Endothelial cell of umbilical vein (primary cell): ENCODE measurements around the gene GPR146. TPM values are rescaled to one million over a fixed set of nuclear protein-coding genes. Genes with fewer than 3 reads are reported as not detected.

Experiments
- BruUV-seq: library from RNA; stranded (reverse); fragments of 400-500 nt; replicated peaks from 2 replicates; lab custom pipeline; 2021; lab: Mats Ljungman, UMichigan
- CTCF ChIA-PET: fragments of 300-600, 350-600 bp; sonication (Branson Sonifier 250); formaldehyde crosslinking; loops from one replicate; lab custom pipeline; 2021; ENCODE audit warnings: antibody characterized with exemption, inconsistent platforms; lab: Charles Lee
- POLR2A ChIA-PET: fragments of 300-600, 350-600 bp; sonication (Branson Sonifier 250); formaldehyde crosslinking; loops from one replicate; lab custom pipeline; 2021; ENCODE audit warnings: antibody characterized with exemption, inconsistent platforms; lab: Charles Lee
- DNase-seq: peaks from one replicate; pipeline ENCODE4 v3.0.0-alpha.2; 2011; ENCODE audit warnings: low read depth, low spot score
- FAIRE-seq: peaks from 2 replicates; lab custom pipeline; 2011; peaks lifted over from hg19 to GRCh38; lab: Jason Lieb, UNC
- H2AFZ ChIP-seq: 2 replicates; pipeline ENCODE4 v1.6.0; 2012; ENCODE audit warnings: low read depth, low read length, control low read depth, inconsistent platforms
- H3K27ac ChIP-seq: 2 replicates; pipeline ENCODE4 v1.5.1; 2011; ENCODE audit warnings: low read depth, mild to moderate bottlenecking, control low read depth, low read length, moderate library complexity; ENCODE audit not compliant: insufficient read depth
- H3K27me3 ChIP-seq, 2 experiments: 2 replicates each; pipeline versions ENCODE4 v1.6.0 to v1.6.1; 2011; ENCODE audit warnings: low read length in 2 of 2, mixed read lengths in 1 of 2; ENCODE audit not compliant: control insufficient read depth in 2 of 2, insufficient read depth in 2 of 2
- H3K36me3 ChIP-seq, 2 experiments: 2 replicates in 1 of 2; 3 replicates in 1 of 2; pipeline ENCODE4 v1.5.1; 2011; ENCODE audit warnings: low read length in 2 of 2, mild to moderate bottlenecking in 1 of 2, moderate library complexity in 1 of 2; ENCODE audit not compliant: control insufficient read depth in 2 of 2, insufficient read depth in 2 of 2; ENCODE audit errors: extremely low read depth in 1 of 2
- H3K4me1 ChIP-seq: 3 replicates; pipeline ENCODE4 v1.5.1; 2011; ENCODE audit warnings: mild to moderate bottlenecking, low read length; ENCODE audit not compliant: control insufficient read depth, insufficient read depth; ENCODE audit errors: extremely low read depth
- H3K4me2 ChIP-seq: 2 replicates; pipeline ENCODE4 v1.6.1; 2011; ENCODE audit warnings: low read length, control low read depth, mixed read lengths; ENCODE audit not compliant: insufficient read depth
- H3K4me3 ChIP-seq, 3 experiments: fragments of 200-600 bp in 1 of 3; sonication (generic), shearing (Covaris generic) in 1 of 3; replicated peaks in 1 of 3; 2 replicates each; pipeline ENCODE4 v1.5.1; 2011 to 2016; ENCODE audit warnings: control low read depth in 3 of 3, low read length in 3 of 3, mild to moderate bottlenecking in 2 of 3, inconsistent platforms in 1 of 3, low read depth in 1 of 3, moderate library complexity in 1 of 3; ENCODE audit not compliant: insufficient read depth in 1 of 3
- H3K79me2 ChIP-seq: 2 replicates; pipeline ENCODE4 v1.6.0; 2012; ENCODE audit warnings: low read length, inconsistent platforms; ENCODE audit not compliant: control insufficient read depth, insufficient read depth
- H3K9ac ChIP-seq: replicated peaks from 2 replicates; pipeline ENCODE3; 2011; ENCODE audit warnings: low read length, control low read depth; ENCODE audit not compliant: insufficient read depth; ENCODE audit errors: extremely low read depth
- H3K9me1 ChIP-seq: replicated peaks from 3 replicates; pipeline ENCODE4 v1.6.0; 2011; ENCODE audit warnings: mild to moderate bottlenecking, low read length; ENCODE audit not compliant: control insufficient read depth, insufficient read depth; ENCODE audit errors: extremely low read depth
- H3K9me3 ChIP-seq: replicated peaks from 2 replicates; pipeline ENCODE4 v1.5.1; 2012; ENCODE audit warnings: low read length, inconsistent platforms; ENCODE audit not compliant: control insufficient read depth, insufficient read depth
- H4K20me1 ChIP-seq: replicated peaks from 2 replicates; pipeline ENCODE3; 2011; ENCODE audit warnings: mild to moderate bottlenecking, low read length; ENCODE audit not compliant: control insufficient read depth, insufficient read depth; ENCODE audit errors: extremely low read depth
- CTCF ChIP-seq, 2 donors: IDR thresholded peaks; 1 replicate in 1 of 2; 2 replicates in 1 of 2; pipeline ENCODE4 v1.5.1; 2011; ENCODE audit warnings: low read length in 2 of 2, mild to moderate bottlenecking in 2 of 2, moderate library complexity in 2 of 2, control low read depth in 1 of 2, inconsistent platforms in 1 of 2, low read depth in 1 of 2; ENCODE audit not compliant: insufficient read depth in 1 of 2; ENCODE audit errors: extremely low read depth in 1 of 2
- EZH2 ChIP-seq: IDR thresholded peaks from 2 replicates; pipeline ENCODE4 v1.6.1; 2012; ENCODE audit warnings: borderline replicate concordance, low read depth, mild to moderate bottlenecking, moderate library complexity, low read length, inconsistent platforms; ENCODE audit not compliant: severe bottlenecking
- FOS ChIP-seq: IDR thresholded peaks from 2 replicates; pipeline ENCODE4 v1.6.1; 2011; ENCODE audit warnings: mild to moderate bottlenecking, low read length, moderate library complexity, borderline replicate concordance; ENCODE audit not compliant: insufficient read depth
- GATA2 ChIP-seq: IDR thresholded peaks from 2 replicates; pipeline ENCODE4 v1.7.0; 2011; ENCODE audit warnings: low read depth, mild to moderate bottlenecking, moderate library complexity, mixed read lengths, low read length; ENCODE audit not compliant: insufficient read length, insufficient read depth
- JUN ChIP-seq: IDR thresholded peaks from 2 replicates; pipeline ENCODE4 v1.6.1; 2011; ENCODE audit warnings: borderline replicate concordance, low read depth; ENCODE audit not compliant: insufficient read length, insufficient read depth
- MAX ChIP-seq: IDR thresholded peaks from 2 replicates; pipeline ENCODE4 v1.6.1; 2011; ENCODE audit not compliant: insufficient read depth, insufficient read length
- MYC ChIP-seq: IDR thresholded peaks from one replicate; pipeline ENCODE4 v1.6.1; 2011; ENCODE audit warnings: mild to moderate bottlenecking, low read depth, low read length
- POLR2A ChIP-seq: IDR thresholded peaks from 2 replicates; pipeline ENCODE4 v1.6.1; 2012; ENCODE audit warnings: low read depth, mild to moderate bottlenecking, control low read depth, low read length
- POLR2AphosphoS5 ChIP-seq: IDR thresholded peaks from 2 replicates; pipeline ENCODE4 v1.6.1; 2012; ENCODE audit warnings: low read depth, mild to moderate bottlenecking, control low read depth, low read length, moderate library complexity; ENCODE audit not compliant: insufficient read depth
- dilution Hi-C: fragments of 300-500 bp; cut with MboI; formaldehyde crosslinking; loops from one replicate; pipeline ENCODE4 v1.15.0; 2019; ENCODE audit warnings: low sequenced_read_pairs; ENCODE audit not compliant: extremely low pct_ligation_motif_present
- intact Hi-C: fragments of 100-400 bp; cut with micrococcal nuclease; formaldehyde crosslinking; loops from one replicate; pipeline ENCODE4 v1.10.0; 2022
- polyA plus RNA-seq, 4 experiments: library from polyadenylated mRNA; depleted of rRNA in 3 of 4; stranded (reverse) in 3 of 4; unstranded in 1 of 4; fragments of >200 nt; gene quantifications; 2 replicates each; pipeline versions ENCODE4 v1.2.1 to v1.2.3, GENCODE V29; 2011 to 2012; ENCODE audit warnings: missing spikeins in 1 of 4
- total RNA-seq: library from RNA; stranded (reverse); gene quantifications from 2 replicates; pipeline ENCODE4 v1.2.3, GENCODE V29; 2021

Gene GPR146
- total and polyA plus RNA-seq, 2 donors (not counting 3 experiments of a cell fraction or from before 2014, with no cell fraction given): 18.5 to 44.8 TPM

DNA sequence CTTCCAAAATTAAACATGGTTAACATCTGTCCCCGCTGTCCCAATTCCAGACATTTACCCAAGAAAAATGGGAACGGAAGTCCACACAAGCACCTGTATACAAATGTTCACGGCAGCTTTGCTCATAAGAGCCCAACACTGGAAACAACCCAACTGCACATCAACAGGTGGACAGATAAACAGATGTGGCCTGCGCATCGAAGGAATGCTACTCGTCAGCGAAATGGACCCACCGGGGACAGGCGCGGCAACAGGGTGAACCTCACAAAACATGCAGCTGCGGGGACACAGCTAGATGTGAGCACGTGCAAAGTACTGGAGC lies 20.9 kb downstream of the GPR146 start:
- H3K27ac ChIP-seq: no peak overlapping the region
- H2AFZ ChIP-seq: no peak overlapping the region
- CTCF ChIA-PET: interaction anchor here (0.6 to 5.8 kb wide), 43 partner anchors 8 to 278 kb away, joined by 3 to 459 read pairs (median 6); partner anchors contain the start of genes COX19, CYP2W1 and GPR146
- no peaks in the 10 kb centered on the region for H3K9me3 ChIP-seq
- no peak overlapping the region for H3K9ac ChIP-seq
- H3K79me2 ChIP-seq: no peaks in the 10 kb centered on the region
- H3K4me1 ChIP-seq: peaks cover 10% of the 10 kb centered on the region
- dilution Hi-C loops: no loop called here
- POLR2A ChIA-PET: interaction anchor here (0.9 to 1.5 kb wide), 2 partner anchors 70 to 72 kb away, joined by 3 read pairs; no protein-coding TSS in a partner anchor
- H3K9me1 ChIP-seq: no peaks in the 10 kb centered on the region
- DNase-seq (no peak), FAIRE-seq (no peak)
- H4K20me1 ChIP-seq: no peaks in the 10 kb centered on the region
- no TSS peak for BruUV-seq
- intact Hi-C loops: loop anchor here (1.0 kb wide), 3 partner anchors 37 to 279 kb away; no protein-coding TSS in a partner anchor
- no peaks in the 10 kb centered on the region for H3K36me3 ChIP-seq
- H3K4me3 ChIP-seq: no peak overlapping the region
- no peak for TF ChIP-seq EZH2
- TF ChIP-seq MYC: no peak
- no peak for TF ChIP-seq POLR2A
- no peak for TF ChIP-seq FOS
- TF ChIP-seq JUN: no peak
- no peak for TF ChIP-seq MAX
- TF ChIP-seq GATA2: no peak
- no peak for TF ChIP-seq CTCF (IDR thresholded peaks at IDR 0.05; ENCODE audit: extremely low read depth in 1 of 2, insufficient read depth in 1 of 2, low read depth in 1 of 2, low read length in 2 of 2)
- no peak for TF ChIP-seq POLR2AphosphoS5
- no peak overlapping the region for H3K4me2 ChIP-seq
- no peaks in the 10 kb centered on the region for H3K27me3 ChIP-seq
